Measurements from ENCODE around the gene TMEM69.

The TMEM69 gene

GRCh38 chr1:45643978-45644377, 44.0 kb upstream of the TMEM69 start (continued):
- no peak for TF ChIP-seq ZNF121 (tag by site-specific recombination; IDR thresholded peaks at IDR 0.05)
- TF ChIP-seq ZNF391 (tag by site-specific recombination; IDR thresholded peaks at IDR 0.05; ENCODE audit: borderline replicate concordance, low read depth), result no peak
- no peak for TF ChIP-seq ZNF146 (tag by site-specific recombination; IDR thresholded peaks at IDR 0.05)

- TF ChIP-seq ZXDB (tag by site-specific recombination; IDR thresholded peaks at IDR 0.05), result no peak
- no peak for TF ChIP-seq ZNF677 (tag by site-specific recombination; IDR thresholded peaks at IDR 0.05)
- no peak for TF ChIP-seq KLF1 (tag by site-specific recombination; IDR thresholded peaks at IDR 0.05)
- TF ChIP-seq ZNF175 (tag by site-specific recombination; IDR thresholded peaks at IDR 0.05), result no peak
- TF ChIP-seq REST (tag by site-specific recombination; IDR thresholded peaks at IDR 0.05), result no peak
- no peak for TF ChIP-seq ZNF114 (tag by site-specific recombination; IDR thresholded peaks at IDR 0.05)
- TF ChIP-seq AEBP2 (tag by site-specific recombination; IDR thresholded peaks at IDR 0.05; ENCODE audit: borderline replicate concordance), result no peak
- no peak for TF ChIP-seq ZBTB1 (tag by site-specific recombination; IDR thresholded peaks at IDR 0.05)
- TF ChIP-seq ZNF302 (tag by site-specific recombination; IDR thresholded peaks at IDR 0.05; ENCODE audit: low read depth), result no peak
- TF ChIP-seq ZNF701 (tag by site-specific recombination; IDR thresholded peaks at IDR 0.05), result no peak
- TF ChIP-seq ZNF639 (tag by site-specific recombination; IDR thresholded peaks at IDR 0.05), result no peak
- TF ChIP-seq GLI4 (tag by site-specific recombination; IDR thresholded peaks at IDR 0.05), result no peak
- TF ChIP-seq ZNF623 (tag by site-specific recombination; IDR thresholded peaks at IDR 0.05), result no peak
- TF ChIP-seq ZNF391 (tag by site-specific recombination; IDR thresholded peaks at IDR 0.05; ENCODE audit: borderline replicate concordance, low read depth), result no peak
- no peak for TF ChIP-seq ZNF350 (tag by site-specific recombination; IDR thresholded peaks at IDR 0.05)
- H3K9me3 ChIP-seq (ENCODE audit: control insufficient read depth, insufficient read depth, low read depth, low read length), result no peaks in the 10 kb centered on the region
- CTCF ChIA-PET, result interaction anchor here (0.6 to 2.2 kb wide), 6 partner anchors 10 to 233 kb away, joined by 3 to 7 read pairs (median 4); no protein-coding TSS in a partner anchor
- POLR2A ChIA-PET, result interaction anchor here (0.5 to 1.0 kb wide), 2 partner anchors 35 to 42 kb away, joined by 3 read pairs; partner anchors contain the start of gene GPBP1L1
- H3K4me3 ChIP-seq (ENCODE audit: low read depth, low read length), result no peak overlapping the region
- peaks cover 11 to 67% of the 10 kb centered on the region in 2 experiments for H3K36me3 ChIP-seq (ENCODE audit: control insufficient read depth in 2 of 2, insufficient read depth in 1 of 2, low read length in 2 of 2)
- no peak overlapping the region for H3K27ac ChIP-seq (ENCODE audit: extremely low read depth, low read depth, low read length)
- H3K4me1 ChIP-seq (ENCODE audit: control insufficient read depth, insufficient read depth, low read length), result no peaks in the 10 kb centered on the region
These were observed 43.3 kb upstream of the TMEM69 start for GRCh38 chr1:45644661-45645060.
